GM23338 (cell line): Measurements from ENCODE around the gene TMPRSS2. TPM values are rescaled to one million over a fixed set of nuclear protein-coding genes. Genes with fewer than 3 reads are reported as not detected.

Experiments
- ATAC-seq: fragments of 200-7000 bp; cut with Tn5 transposase; 3 replicates; pipeline ENCODE4 v1.9.1; 2020
- DNase-seq: peaks from one replicate; pipeline ENCODE4 v3.0.0-alpha.2; 2015; ENCODE audit warnings: low spot score
- H2AFZ ChIP-seq: fragments of 200-600 bp; sonication (generic); 2 replicates; pipeline ENCODE4 v1.8.0; 2016; ENCODE audit warnings: antibody characterized with exemption, mild to moderate bottlenecking, moderate library complexity
- H3F3A ChIP-seq: fragments of 200-600 bp; sonication (generic); replicated peaks from 2 replicates; pipeline ENCODE4 v1.8.0; 2017; ENCODE audit warnings: antibody characterized with exemption, mixed run types, low read depth
- H3K27ac ChIP-seq: fragments of 200-600 bp; sonication (generic); 2 replicates; pipeline ENCODE4 v1.6.1; 2016; ENCODE audit warnings: low read depth
- H3K27me3 ChIP-seq: fragments of 200-600 bp; sonication (generic); 2 replicates; pipeline ENCODE4 v1.8.0; 2016; ENCODE audit warnings: mild to moderate bottlenecking, mixed run types, moderate library complexity; ENCODE audit not compliant: insufficient read depth
- H3K36me3 ChIP-seq: fragments of 200-600 bp; sonication (generic); 2 replicates; pipeline ENCODE4 v1.8.0; 2016; ENCODE audit warnings: mild to moderate bottlenecking; ENCODE audit not compliant: insufficient read depth
- H3K4me1 ChIP-seq: fragments of 200-600 bp; sonication (generic); 2 replicates; pipeline ENCODE4 v1.8.0; 2016; ENCODE audit warnings: mild to moderate bottlenecking, moderate library complexity; ENCODE audit not compliant: insufficient read depth
- H3K4me2 ChIP-seq: fragments of 200-600 bp; sonication (generic); 2 replicates; pipeline ENCODE4 v1.7.1; 2017; ENCODE audit warnings: mixed run types
- H3K4me3 ChIP-seq: fragments of 200-600 bp; sonication (generic); 2 replicates; pipeline ENCODE4 v1.6.1; 2016; ENCODE audit warnings: mixed run types
- H3K79me2 ChIP-seq: fragments of 200-600 bp; sonication (generic); replicated peaks from 2 replicates; pipeline ENCODE4 v1.8.0; 2017; ENCODE audit warnings: mild to moderate bottlenecking; ENCODE audit not compliant: insufficient read depth
- H3K9me2 ChIP-seq: fragments of 200-600 bp; sonication (generic); 2 replicates; pipeline ENCODE4 v1.8.0; 2017; ENCODE audit not compliant: insufficient read depth
- H4K20me1 ChIP-seq: fragments of 200-600 bp; sonication (generic); replicated peaks from 2 replicates; pipeline ENCODE4 v1.8.0; 2017; ENCODE audit warnings: mild to moderate bottlenecking; ENCODE audit not compliant: insufficient read depth
- H3K27ac Mint-ChIP-seq: 2 replicates; pipeline ENCODE4 v1.8.0; 2020; ENCODE audit warnings: inconsistent platforms, mild to moderate bottlenecking, moderate library complexity, mixed read lengths
- H3K27me3 Mint-ChIP-seq: 3 replicates; pipeline ENCODE4 v1.8.0; 2022; ENCODE audit warnings: low read depth, mild to moderate bottlenecking, moderate library complexity, mixed read lengths, inconsistent platforms; ENCODE audit not compliant: insufficient read depth, poor library complexity
- H3K36me3 Mint-ChIP-seq: 3 replicates; pipeline ENCODE4 v1.8.0; 2021; ENCODE audit warnings: low read depth, mild to moderate bottlenecking, inconsistent platforms, moderate library complexity, mixed read lengths
- H3K4me1 Mint-ChIP-seq: 3 replicates; pipeline ENCODE4 v1.8.0; 2020; ENCODE audit warnings: mild to moderate bottlenecking, inconsistent platforms, mixed read lengths
- H3K4me3 Mint-ChIP-seq: 3 replicates; pipeline ENCODE4 v1.8.0; 2021; ENCODE audit warnings: moderate library complexity, mild to moderate bottlenecking, inconsistent platforms, mixed read lengths
- H3K9me3 Mint-ChIP-seq: 3 replicates; pipeline ENCODE4 v1.8.0; 2020; ENCODE audit warnings: moderate library complexity, mild to moderate bottlenecking, inconsistent platforms, mixed read lengths
- CREB1 ChIP-seq: fragments of 250-450 bp; sonication (Bioruptor Pico); IDR thresholded peaks from 2 replicates; pipeline ENCODE4 v1.5.0; 2020; ENCODE audit warnings: low read depth, mild to moderate bottlenecking, moderate library complexity
- REST ChIP-seq: IDR thresholded peaks from one replicate; pipeline ENCODE4 v1.6.1; 2018; ENCODE audit warnings: antibody characterized with exemption; ENCODE audit not compliant: unreplicated experiment
- STAT1 ChIP-seq: IDR thresholded peaks from one replicate; pipeline ENCODE4 v1.6.1; 2016; ENCODE audit warnings: antibody characterized with exemption; ENCODE audit not compliant: unreplicated experiment
- ZNF462 ChIP-seq: fragments of 250-450 bp; sonication (Bioruptor Pico); IDR thresholded peaks from 2 replicates; pipeline ENCODE4 v1.5.0; 2020; ENCODE audit warnings: mild to moderate bottlenecking, moderate library complexity
- polyA plus RNA-seq: library from polyadenylated mRNA; unstranded; fragments of >200 nt; fragmentation: Nextera tagmentation; extraction: Ambion mirVana; gene quantifications from 2 replicates; pipeline ENCODE4 v1.2.1, GENCODE V29; 2016
- total RNA-seq: library from RNA; depleted of rRNA; stranded (reverse); fragments of >200 nt; shearing (Covaris generic); gene quantifications from 2 replicates; pipeline ENCODE4 v1.2.3, GENCODE V29; 2014

The TMPRSS2 gene
- total and polyA plus RNA-seq, 2 experiments from 2014 or later, result 2.3 to 4.9 TPM

- Histone ChIP-seq H3K27ac (no peak overlapping the region), H4K20me1 (no peaks in the 10 kb centered on the region; the same call in 1 of the 2 replicates), H3K4me1 (no peaks in the 10 kb centered on the region), H3K36me3 (no peaks in the 10 kb centered on the region), H3K4me3 (no peak overlapping the region), H3K9me2 (no peaks in the 10 kb centered on the region), H3K79me2 (no peaks in the 10 kb centered on the region), H2AFZ (no peak overlapping the region), H3F3A (no peaks in the 10 kb centered on the region), H3K27me3 (no peaks in the 10 kb centered on the region), H3K4me2 (no peak overlapping the region)
- no peaks in the 10 kb centered on the region for H3K9me3 Mint-ChIP-seq
- H3K36me3 Mint-ChIP-seq, result no peaks in the 10 kb centered on the region; the same call in 2 of the 3 replicates
- ATAC-seq (no peak), DNase-seq (no peak)
- TF ChIP-seq STAT1 (no peak), ZNF462 (no peak)
- no peak overlapping the region for H3K27ac Mint-ChIP-seq
- peaks cover 2% of the 10 kb centered on the region for H3K27me3 Mint-ChIP-seq
- peaks cover 9% of the 10 kb centered on the region for H3K4me1 Mint-ChIP-seq
- H3K4me3 Mint-ChIP-seq, result no peak overlapping the region
These were observed 16.5 kb downstream of the TMPRSS2 start for GRCh38 chr21:41491412-41491811.

GRCh38 chr21:41490330-41490729, 17.6 kb downstream of the TMPRSS2 start:
- Histone ChIP-seq H3K4me2 (no peak overlapping the region), H3K9me2 (no peaks in the 10 kb centered on the region), H3K4me3 (no peak overlapping the region), H2AFZ (no peak overlapping the region), H3F3A (no peaks in the 10 kb centered on the region), H3K79me2 (no peaks in the 10 kb centered on the region), H4K20me1 (no peaks in the 10 kb centered on the region; the same call in 1 of the 2 replicates), H3K27ac (no peak overlapping the region), H3K36me3 (no peaks in the 10 kb centered on the region), H3K27me3 (no peaks in the 10 kb centered on the region), H3K4me1 (no peaks in the 10 kb centered on the region)
- H3K27me3 Mint-ChIP-seq, result peaks cover 2% of the 10 kb centered on the region
- DNase-seq (no peak), ATAC-seq (no peak)
- no peaks in the 10 kb centered on the region; the same call in 2 of the 3 replicates for H3K36me3 Mint-ChIP-seq
- H3K9me3 Mint-ChIP-seq, result no peaks in the 10 kb centered on the region
- H3K4me3 Mint-ChIP-seq, result no peak overlapping the region
- peak; percentile 17 for TF ChIP-seq REST
- no peak for TF ChIP-seq CREB1 (CRISPR knock-in tag)
- H3K27ac Mint-ChIP-seq, result no peak overlapping the region
- H3K4me1 Mint-ChIP-seq, result peaks cover 10% of the 10 kb centered on the region
